GM21619 (cell line): ENCODE measurements around the gene SLC27A5.
A peak's percentile ranks its signal among the peaks of the same experiment; 100 is the strongest.
"Not testable (repeated sequence)": the region's sequence is repeated elsewhere in the genome, so short reads cannot be mapped to it uniquely, and the experiment has no call there.

Source experiments
- ATAC-seq: cut with Tn5 transposase; IDR thresholded peaks from one replicate; pipeline ENCODE4 v1.9.1; 2021; ENCODE audit not compliant: unreplicated experiment

The SLC27A5 gene

DNA sequence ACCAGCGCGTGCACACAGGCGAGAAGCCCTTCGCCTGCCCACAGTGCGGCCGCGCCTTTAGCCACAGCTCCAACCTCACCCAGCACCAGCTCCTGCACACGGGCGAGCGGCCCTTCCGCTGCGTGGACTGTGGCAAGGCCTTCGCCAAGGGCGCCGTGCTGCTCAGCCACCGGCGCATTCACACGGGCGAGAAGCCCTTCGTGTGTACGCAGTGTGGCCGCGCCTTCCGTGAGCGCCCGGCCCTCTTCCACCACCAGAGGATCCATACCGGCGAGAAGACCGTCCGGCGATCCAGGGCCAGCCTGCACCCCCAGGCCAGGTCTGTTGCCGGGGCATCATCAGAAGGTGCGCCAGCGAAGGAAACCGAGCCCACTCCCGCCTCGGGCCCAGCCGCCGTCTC lies 40.1 kb downstream of the SLC27A5 start:
- no peak for ATAC-seq

DNA sequence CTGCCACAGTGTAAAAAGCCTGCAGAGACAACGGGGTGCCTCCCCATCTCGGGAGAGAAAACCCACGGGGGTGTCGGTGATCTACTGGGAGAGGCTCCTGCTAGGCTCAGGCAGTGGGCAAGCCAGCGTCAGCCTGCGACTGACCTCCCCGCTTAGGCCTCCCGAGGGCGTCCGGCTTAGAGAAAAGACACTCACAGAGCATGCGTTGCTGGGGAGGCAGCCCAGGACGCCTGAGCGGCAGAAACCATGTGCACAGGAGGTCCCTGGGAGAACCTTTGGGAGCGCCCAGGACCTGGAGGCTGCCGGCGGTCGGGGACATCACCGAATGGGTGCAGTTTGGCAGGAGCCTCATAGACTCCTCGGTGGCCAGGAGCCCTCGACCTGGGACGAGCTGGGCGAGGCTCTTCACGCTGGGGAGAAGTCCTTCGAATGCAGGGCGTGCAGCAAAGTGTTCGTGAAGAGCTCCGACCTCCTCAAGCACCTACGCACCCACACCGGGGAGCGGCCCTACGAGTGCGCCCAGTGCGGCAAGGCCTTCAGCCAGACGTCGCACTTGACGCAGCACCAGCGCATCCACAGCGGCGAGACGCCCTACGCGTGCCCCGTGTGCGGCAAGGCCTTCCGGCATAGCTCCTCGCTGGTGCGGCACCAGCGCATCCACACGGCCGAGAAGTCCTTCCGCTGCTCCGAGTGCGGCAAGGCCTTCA lies 40.8 kb downstream of the SLC27A5 start:
- ATAC-seq = not testable (repeated sequence)

DNA sequence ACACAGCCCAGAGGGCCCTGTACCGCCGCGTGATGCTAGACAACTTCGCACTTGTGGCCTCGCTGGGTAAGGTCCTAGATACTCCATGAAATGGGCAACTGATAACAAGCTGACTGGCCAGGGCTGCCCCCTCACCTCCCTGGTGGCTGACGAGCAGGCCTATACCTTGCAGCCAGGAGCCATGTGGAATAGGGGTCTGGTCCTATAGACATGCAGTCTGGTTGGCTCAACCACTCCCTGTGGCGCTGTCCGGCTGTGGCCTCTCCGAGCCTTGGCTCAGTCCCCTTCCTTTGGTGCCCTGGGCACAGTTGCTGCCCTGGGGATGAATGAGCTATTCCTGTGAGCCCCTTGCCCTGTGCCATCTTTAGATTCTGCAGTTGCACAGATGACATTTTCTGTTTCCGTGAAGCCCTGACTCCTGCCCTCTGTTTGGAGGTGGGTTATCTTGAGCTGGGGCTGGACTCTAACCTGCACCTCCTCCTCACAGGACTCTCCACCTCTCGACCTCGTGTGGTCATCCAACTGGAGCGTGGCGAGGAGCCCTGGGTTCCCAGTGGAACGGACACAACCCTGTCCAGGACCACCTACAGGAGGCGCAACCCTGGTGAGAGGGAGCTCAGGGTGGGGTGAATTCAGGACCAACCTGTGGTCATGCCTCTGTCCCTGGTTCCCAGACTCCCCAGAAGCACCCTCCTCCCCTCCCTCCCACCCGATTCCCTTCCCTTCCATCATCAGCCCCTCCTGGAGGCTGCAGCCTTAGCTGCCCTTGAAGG lies 42.4 kb downstream of the SLC27A5 start:
- no peak for ATAC-seq

DNA sequence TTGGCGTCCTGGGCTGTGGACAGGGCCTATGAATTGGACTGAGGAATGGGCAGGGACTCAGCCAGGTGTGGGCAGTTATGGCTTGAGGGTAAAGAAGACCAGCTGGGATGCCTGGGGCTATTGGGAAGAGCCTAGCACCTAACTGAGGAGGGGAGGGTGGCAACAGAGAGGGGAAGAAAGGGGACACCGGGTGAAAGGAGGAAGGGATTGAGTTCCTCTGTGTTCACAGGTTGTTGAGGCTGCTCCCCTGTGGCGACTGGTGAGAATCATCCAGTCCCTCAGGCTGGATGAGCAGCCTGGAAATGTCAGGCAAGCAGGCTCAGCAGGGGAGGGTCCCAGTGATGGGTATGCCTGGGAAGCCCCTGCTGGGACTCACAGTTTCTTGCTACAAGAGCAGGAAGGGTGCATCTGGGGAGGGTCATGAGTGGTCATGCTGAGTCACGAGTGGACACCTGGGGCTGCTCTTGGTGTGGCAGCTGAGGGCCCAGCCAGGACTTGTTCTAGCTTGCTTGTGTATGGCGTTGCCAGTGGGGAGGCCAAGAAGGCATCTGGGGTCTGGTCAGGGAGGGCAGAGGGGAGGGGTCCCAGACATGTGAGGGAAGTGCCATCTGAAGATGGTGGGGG lies 43.5 kb downstream of the SLC27A5 start:
- no peak for ATAC-seq

DNA sequence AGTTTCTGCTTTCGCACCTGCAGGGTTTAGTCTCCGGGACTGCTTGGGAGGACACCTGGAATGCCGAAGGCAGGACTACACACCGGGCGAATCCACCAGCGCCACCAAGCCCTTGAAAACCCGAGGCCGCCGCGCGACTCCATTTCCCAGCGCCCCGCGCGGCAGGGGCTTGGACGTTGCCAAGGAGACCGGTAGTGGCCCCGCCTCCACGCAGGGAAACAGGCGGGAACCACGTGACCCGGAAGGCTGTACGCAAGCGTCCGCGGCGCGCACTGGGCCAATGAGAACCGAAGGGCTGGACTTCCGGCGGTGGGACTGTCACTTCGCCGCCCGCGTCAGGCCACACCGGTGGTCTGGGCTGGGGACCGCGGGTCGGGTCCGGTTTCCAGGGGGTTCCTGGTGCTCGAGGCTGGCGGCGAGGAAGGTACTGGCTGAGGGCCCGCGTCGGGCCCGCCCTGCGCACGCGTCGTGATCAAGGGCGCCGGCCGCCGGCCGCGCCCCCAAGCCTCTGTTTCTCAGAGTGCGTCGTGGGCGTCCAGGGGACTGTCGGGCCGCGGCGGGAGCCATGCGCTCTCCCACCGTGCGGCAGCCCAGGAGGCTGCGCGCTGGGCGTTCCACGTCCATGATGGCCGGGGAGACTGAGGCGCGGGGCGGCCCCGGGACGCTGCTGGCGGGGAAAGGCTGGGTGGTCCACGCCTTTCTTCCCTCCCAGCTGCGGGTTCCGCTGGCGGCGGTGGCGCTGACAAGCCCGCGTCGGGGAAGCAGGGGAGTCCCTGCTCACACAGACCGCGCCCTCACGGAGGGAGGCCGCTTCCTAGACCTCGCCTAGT lies 44.8 kb downstream of the SLC27A5 start, which contains the start of gene ZNF324:
ZNF324 (plus strand) TSS at position 321 of the 830 bp plus-strand sequence. CDS start 2,106 bp downstream, outside the sequence.
- peak; percentile 85 for ATAC-seq

DNA sequence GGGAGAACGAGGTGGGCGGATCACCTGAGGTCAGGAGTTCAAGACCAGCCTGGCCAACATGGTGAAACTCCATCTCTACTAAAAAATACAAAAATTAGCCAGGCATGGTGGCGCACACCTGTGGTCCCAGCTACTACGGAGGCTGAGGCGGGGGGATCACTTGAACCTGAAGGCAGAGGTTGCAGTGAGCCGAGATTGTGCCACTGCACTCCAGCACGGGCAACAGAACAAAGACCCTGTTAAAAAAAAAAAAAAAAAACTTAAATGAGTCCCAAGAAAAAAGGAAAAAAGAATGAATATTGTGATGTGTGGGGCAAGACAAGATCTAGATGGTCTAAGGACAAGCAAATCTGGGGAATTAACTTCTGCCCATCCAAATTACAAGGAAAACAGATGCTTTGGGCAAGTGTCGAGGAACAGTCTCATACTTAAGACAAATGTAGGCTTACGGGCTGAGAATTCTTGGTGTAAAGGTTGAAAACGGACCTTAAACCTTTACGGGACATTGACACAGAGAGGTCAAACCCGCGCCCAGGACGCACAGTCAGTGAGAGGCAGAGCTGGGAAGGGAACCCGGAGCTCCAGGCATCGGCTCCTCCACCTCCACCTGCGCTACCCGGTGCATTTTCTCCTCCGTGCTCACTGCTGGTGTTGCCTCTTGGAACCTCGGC lies 45.6 kb downstream of the SLC27A5 start:
- ATAC-seq = peak; percentile 17

DNA sequence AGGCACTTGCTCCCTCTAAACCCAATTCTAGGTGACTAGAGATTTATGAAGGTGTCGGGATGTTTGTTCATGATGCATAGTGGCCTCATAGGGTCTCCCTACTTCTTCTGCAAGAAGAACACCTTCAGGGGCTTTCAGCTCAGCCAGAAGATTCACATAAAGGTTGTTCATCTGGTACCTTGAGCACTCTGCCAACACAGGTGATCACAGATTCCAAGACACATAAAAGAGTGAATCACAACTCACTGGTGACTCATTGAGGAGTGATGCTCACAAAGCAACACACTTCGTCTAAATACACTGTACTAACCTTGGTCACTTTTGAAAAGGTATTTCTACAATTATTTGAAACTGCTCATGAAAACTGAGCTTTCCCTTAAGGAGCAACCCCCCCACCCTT lies 51.8 kb downstream of the SLC27A5 start:
- ATAC-seq = no peak

DNA sequence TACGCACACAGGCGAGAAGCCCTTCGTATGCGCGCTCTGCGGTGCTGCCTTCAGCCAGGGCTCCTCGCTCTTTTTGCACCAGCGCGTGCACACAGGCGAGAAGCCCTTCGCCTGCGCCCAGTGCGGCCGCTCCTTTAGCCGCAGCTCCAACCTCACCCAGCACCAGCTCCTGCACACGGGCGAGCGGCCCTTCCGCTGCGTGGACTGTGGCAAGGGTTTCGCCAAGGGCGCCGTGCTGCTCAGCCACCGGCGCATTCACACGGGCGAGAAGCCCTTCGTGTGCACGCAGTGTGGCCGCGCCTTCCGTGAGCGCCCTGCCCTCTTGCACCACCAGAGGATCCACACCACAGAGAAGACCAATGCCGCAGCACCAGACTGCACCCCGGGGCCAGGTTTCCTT lies 55.7 kb downstream of the SLC27A5 start:
- ATAC-seq = no peak

DNA sequence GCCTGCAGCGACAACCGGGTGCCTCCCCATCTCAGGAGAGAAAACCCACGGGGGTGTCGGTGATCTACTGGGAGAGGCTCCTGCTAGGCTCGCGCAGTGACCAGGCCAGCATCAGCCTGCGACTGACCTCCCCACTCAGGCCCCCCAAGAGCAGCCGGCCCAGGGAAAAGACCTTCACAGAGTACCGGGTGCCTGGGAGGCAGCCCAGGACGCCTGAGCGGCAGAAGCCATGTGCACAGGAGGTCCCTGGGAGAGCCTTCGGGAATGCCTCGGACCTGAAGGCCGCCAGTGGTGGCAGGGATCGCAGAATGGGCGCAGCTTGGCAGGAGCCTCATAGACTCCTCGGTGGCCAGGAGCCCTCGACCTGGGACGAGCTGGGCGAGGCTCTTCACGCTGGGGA lies 56.5 kb downstream of the SLC27A5 start:
- no peak for ATAC-seq

DNA sequence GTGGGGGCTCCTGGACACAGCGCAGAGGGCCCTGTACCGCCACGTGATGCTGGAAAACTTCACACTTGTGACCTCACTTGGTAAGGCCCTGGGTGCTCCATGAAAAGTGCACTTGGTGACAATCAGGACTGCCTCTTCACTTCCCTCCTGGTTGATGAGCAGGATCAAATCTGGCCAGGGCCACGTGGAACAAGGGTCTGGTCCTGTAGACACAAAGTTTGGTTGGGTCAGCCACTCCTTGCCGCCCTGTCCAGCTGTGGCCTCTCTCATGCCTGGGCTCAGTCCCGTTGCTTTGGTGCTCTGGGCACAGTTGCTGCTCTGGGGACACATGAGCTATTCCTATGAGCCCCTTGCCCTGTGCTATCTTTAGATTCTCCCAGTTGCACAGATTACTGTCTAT lies 58.0 kb downstream of the SLC27A5 start:
- no peak for ATAC-seq

DNA sequence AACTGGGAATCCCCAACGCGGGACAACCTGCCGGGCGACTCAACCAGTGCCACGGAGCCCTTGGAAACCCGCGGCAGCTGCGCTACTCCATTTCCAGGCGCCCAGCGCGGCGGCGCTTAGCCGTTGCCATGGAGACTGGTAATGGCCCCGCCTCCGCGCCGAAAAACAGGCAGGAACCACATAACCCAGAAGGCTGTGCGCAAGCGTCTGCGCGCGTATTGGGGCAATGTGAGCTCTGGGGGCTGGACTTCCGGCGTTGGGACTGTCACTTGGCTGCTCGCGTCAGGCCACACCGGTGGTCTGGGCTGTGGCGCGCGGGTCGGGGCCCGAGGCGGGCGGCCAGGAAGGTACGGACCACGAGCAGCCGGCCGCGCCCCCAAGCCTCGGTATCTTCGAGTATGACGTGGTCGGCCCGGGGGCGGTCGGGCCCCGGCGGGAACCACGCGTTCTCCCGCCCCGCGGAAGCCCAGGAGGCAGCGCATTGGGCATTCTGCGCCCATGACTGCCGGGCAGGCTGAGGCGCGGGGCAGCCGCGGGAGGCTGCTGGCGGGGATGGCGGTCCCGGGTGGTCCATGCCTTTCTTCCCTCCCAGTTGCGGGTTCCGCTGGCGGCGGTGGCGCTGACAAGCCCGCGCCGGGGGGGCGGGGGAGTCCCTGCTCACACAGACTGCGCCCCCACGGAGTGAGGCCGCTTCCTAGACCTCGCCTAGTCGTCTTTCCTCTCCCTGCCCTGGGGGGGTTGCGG lies 60.3 kb downstream of the SLC27A5 start, which contains the start of gene ZNF324B:
ZNF324B (plus strand) TSS at position 265 of the 744 bp plus-strand sequence. CDS start 2,080 bp downstream, outside the sequence.
- peak; percentile 95 for ATAC-seq

DNA sequence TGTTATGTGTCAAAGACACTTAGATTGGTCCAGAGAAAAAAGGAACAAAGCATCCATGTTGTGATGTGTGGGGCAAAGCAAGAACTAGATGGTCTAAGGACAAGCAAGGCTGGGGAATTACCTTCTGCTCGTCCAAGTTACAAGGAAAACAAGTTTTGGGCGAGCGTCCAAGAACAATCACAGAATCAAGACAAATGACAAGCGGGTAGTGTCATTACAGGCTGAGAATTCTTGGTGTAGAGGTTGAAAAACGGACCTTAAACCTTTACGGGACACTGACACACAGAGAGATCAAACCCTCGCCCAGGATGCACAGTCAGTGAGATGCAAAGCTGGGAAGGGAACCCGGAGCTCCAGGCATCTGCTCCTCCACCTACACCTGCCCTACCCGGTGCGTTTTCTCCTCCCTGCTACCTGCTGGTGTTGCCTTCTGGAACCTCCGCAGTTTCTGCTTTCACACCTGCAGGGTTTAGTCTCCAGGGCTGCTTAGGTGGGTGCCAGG lies 60.9 kb downstream of the SLC27A5 start:
- no peak for ATAC-seq

DNA sequence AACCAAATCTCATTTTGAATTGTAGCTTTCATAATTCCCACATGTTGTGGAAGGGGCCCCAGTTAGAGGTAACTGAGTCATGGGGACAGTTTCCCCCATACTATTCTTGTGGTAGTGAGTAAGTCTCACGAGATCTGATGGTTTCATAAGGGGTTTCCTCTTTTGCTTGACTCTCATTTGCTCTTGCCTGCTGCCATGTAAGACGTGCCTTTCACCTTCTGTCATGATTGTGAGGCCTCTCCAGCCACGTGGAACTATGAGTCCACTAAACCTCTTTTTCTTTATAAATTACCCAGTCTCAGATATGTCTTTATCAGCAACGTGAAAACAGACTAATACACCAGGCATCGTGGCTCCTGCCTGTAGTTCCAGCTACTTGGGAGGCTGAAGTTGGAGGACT lies 61.8 kb downstream of the SLC27A5 start:
- ATAC-seq = not testable (repeated sequence)

DNA sequence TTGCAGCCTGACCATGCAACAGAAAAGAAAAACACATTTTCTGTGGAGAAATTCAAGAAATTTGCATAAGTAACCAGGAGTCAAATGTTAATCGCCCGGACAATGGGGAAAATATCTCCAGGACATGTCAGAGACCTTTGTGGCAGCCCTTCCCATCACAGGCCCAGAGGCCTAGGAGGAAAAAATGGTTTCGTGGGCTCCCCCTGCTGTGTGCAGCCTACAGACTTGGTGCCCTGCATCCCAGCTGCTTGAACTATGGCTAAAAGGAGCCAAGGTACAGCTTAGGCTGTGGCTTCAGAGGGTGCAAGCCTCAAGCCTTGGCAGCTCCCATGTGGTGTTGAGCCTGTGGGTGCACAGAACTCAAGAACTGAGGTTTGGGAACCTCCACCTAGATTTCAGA lies 62.9 kb downstream of the SLC27A5 start:
- ATAC-seq = not testable (repeated sequence)
